Measurements from ENCODE around the gene SETD1A.
"Not testable (repeated sequence)": the region's sequence is repeated elsewhere in the genome, so short reads cannot be mapped to it uniquely, and the experiment has no call there.

The SETD1A gene

GRCh38 chr16:30929167-30929566 lies 28.4 kb upstream of the SETD1A start:
- DNase-seq (ENCODE audit: low spot score) = no peak

GRCh38 chr16:30930160-30930571 lies 27.4 kb upstream of the SETD1A start:
- DNase-seq (ENCODE audit: low spot score) = no peak

GRCh38 chr16:30931068-30931650 lies 26.4 kb upstream of the SETD1A start:
- no peak for DNase-seq (ENCODE audit: low spot score)

GRCh38 chr16:30934827-30935557 lies 22.6 kb upstream of the SETD1A start:
- peak; percentile 16 for DNase-seq (ENCODE audit: low spot score)

- no peak for DNase-seq (ENCODE audit: low spot score)
Measured at GRCh38 chr16:30937692-30938091, 19.9 kb upstream of the SETD1A start.

GRCh38 chr16:30939571-30939970 lies 18.0 kb upstream of the SETD1A start:
- not testable (repeated sequence) for DNase-seq (ENCODE audit: low spot score)

GRCh38 chr16:30941600-30942425 lies 15.7 kb upstream of the SETD1A start:
- peak; percentile 68 for DNase-seq (ENCODE audit: low spot score)

GRCh38 chr16:30942426-30942806 lies 15.1 kb upstream of the SETD1A start:
- DNase-seq (ENCODE audit: low spot score) = no peak

GRCh38 chr16:30944352-30944751 lies 13.2 kb upstream of the SETD1A start:
- DNase-seq (ENCODE audit: low spot score) = no peak

- DNase-seq (ENCODE audit: low spot score) = no peak
Measured at GRCh38 chr16:30946671-30947540, 10.6 kb upstream of the SETD1A start.

GRCh38 chr16:30947541-30947858 lies 10.1 kb upstream of the SETD1A start:
- DNase-seq (ENCODE audit: low spot score) = no peak

- no peak for DNase-seq (ENCODE audit: low spot score)
Measured at GRCh38 chr16:30947859-30948666, 9.5 kb upstream of the SETD1A start.

GRCh38 chr16:30948667-30949649 lies 8.6 kb upstream of the SETD1A start, which contains the start of gene ORAI3:
ORAI3 (plus strand) TSS chr16:30949068; CDS start chr16:30949290, 222 bp downstream.
- peak; percentile 41 for DNase-seq (ENCODE audit: low spot score)

GRCh38 chr16:30949650-30950515 lies 7.7 kb upstream of the SETD1A start:
- DNase-seq (ENCODE audit: low spot score) = peak; percentile 19

- no peak for DNase-seq (ENCODE audit: low spot score)
Measured at GRCh38 chr16:30950516-30951065, 7.0 kb upstream of the SETD1A start.

- DNase-seq (ENCODE audit: low spot score) = no peak
Measured at GRCh38 chr16:30951193-30951592, 6.4 kb upstream of the SETD1A start.

GRCh38 chr16:30951750-30952149 lies 5.8 kb upstream of the SETD1A start:
- no peak for DNase-seq (ENCODE audit: low spot score)

GRCh38 chr16:30953111-30953510 lies 4.4 kb upstream of the SETD1A start:
- DNase-seq (ENCODE audit: low spot score) = no peak
